Measurements from ENCODE around the gene TREH.

The TREH gene

DNA sequence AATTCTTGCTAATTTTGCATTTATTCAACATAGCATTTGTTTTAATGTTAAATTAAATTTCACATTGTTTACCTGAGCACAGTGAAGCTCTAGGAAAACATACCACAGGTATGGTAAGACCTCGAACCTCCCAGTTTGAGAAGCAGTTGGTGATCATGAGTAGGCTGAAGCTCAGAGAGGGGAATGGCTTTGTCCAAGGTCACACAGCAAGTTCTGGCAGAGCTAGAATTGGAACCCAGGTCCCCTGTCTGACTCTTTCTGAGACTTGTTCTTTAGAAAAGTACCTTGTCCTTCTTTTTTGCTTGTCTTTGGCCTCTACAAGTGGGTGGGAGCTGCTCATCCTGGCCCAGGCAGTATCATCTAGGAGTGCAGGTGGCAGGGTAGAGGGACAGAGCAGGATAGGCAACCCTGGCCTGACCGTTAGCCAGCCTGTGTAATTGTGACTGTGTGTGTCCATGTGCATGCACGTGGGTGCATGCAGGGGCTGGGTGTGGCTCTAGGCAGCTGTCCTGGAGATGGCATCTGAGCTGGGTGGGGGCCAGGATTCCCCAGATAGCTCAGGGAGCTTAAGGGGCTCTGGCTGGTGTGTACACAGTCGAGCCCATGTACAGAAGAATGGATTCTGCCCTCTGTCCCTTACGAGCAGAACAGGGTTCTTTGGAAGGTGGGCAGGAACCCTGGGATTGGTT lies 50.4 kb downstream of the TREH start:
- DNase-seq (ENCODE audit: low spot score in 2 of 2) (no peak), ATAC-seq (ENCODE audit: low read depth) (no peak)
- no peak overlapping the region for H3K27ac Mint-ChIP-seq
- no peaks in the 10 kb centered on the region for H3K9me3 Mint-ChIP-seq
- peaks cover 7% of the 10 kb centered on the region for H3K27me3 Mint-ChIP-seq
- H3K4me3 Mint-ChIP-seq, result no peak overlapping the region
- H3K36me3 Mint-ChIP-seq, result no peaks in the 10 kb centered on the region
- no peaks in the 10 kb centered on the region for H3K4me1 Mint-ChIP-seq

DNA sequence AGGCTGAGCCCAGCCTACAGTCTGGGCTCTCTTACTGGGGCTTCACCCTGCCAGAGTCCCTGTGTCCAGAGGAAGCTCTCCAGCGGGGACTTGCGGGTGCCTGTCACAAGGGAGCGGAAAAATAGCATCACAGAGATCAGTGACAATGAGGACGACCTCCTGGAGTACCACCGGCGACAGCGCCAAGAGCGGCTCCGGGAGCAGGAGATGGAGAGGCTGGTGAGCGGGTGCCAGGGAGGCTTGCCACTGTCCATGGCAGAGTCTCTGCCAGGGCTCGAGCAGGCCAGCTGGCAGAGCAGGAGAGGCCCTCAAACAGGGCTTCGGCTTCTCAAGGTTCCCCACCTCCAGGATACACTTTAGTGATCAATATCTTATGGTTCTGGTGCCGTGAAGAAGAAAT lies 51.0 kb downstream of the TREH start:
- no peak overlapping the region for H3K27ac Mint-ChIP-seq
- ATAC-seq (ENCODE audit: low read depth), result no peak
- H3K27me3 Mint-ChIP-seq, result peaks cover 9% of the 10 kb centered on the region
- H3K4me1 Mint-ChIP-seq, result no peaks in the 10 kb centered on the region
- no peaks in the 10 kb centered on the region for H3K9me3 Mint-ChIP-seq
- H3K36me3 Mint-ChIP-seq, result no peaks in the 10 kb centered on the region
- no peak for DNase-seq (ENCODE audit: low spot score in 2 of 2)
- H3K4me3 Mint-ChIP-seq, result no peak overlapping the region

DNA sequence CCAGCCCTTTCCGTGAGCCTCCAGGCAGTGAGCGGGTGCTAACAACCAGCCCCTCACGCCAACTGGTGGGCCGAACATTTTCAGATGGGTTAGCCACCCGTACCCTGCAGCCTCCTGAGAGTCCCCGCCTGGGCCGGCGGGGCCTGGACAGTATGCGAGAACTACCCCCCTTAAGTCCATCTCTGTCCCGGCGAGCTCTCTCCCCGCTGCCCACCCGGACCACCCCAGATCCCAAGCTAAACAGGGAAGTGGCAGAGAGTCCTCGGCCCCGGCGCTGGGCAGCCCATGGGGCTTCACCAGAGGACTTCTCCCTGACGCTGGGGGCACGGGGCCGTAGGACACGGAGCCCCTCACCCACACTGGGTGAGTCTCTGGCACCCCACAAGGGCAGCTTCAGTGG lies 51.4 kb downstream of the TREH start:
- H3K4me3 Mint-ChIP-seq, result no peak overlapping the region
- no peaks in the 10 kb centered on the region for H3K36me3 Mint-ChIP-seq
- ATAC-seq (ENCODE audit: low read depth) (no peak), DNase-seq (ENCODE audit: low spot score in 2 of 2) (no peak)
- no peaks in the 10 kb centered on the region for H3K4me1 Mint-ChIP-seq
- H3K9me3 Mint-ChIP-seq, result no peaks in the 10 kb centered on the region
- peaks cover 9% of the 10 kb centered on the region for H3K27me3 Mint-ChIP-seq
- H3K27ac Mint-ChIP-seq, result no peak overlapping the region

DNA sequence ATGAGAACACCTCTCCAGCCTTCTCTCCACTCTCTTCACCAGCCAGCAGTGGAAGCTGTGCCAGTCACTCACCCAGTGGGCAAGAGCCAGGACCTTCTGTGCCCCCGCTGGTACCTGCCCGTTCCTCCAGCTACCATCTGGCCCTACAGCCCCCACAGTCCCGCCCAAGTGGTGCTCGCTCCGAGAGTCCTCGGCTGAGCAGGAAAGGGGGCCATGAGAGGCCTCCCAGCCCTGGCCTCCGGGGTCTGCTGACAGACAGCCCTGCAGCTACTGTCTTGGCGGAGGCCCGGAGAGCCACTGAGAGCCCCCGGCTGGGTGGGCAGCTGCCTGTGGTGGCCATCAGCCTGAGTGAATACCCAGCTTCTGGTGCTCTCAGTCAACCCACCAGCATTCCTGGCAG lies 51.9 kb downstream of the TREH start:
- peaks cover 9% of the 10 kb centered on the region for H3K27me3 Mint-ChIP-seq
- H3K27ac Mint-ChIP-seq, result no peak overlapping the region
- H3K4me1 Mint-ChIP-seq, result no peaks in the 10 kb centered on the region
- H3K4me3 Mint-ChIP-seq, result no peak overlapping the region
- H3K9me3 Mint-ChIP-seq, result no peaks in the 10 kb centered on the region
- no peaks in the 10 kb centered on the region for H3K36me3 Mint-ChIP-seq
- ATAC-seq (ENCODE audit: low read depth) (no peak), DNase-seq (ENCODE audit: low spot score in 2 of 2) (no peak)

DNA sequence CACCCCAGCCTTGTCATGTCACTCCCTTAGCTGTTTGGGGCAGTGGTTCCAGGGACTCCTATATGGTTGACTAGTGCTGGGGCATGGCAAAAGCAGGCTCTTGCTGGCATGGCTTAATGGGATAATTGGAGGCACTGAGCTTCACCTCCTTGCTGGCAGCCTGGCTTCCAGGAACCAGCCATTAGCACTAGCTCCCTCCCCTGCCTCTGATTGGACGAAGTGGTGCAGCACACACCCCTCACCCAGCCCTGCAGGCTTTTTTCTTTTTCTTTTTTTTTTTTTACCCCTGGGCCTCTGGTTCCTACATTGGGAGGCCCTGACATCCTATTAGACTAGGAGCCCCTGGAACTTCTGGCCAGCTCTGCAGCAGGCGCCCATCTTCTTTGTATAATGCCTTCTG lies 53.5 kb downstream of the TREH start:
- H3K36me3 Mint-ChIP-seq, result no peaks in the 10 kb centered on the region
- ATAC-seq (ENCODE audit: low read depth) (no peak), DNase-seq (ENCODE audit: low spot score in 2 of 2) (no peak)
- H3K27me3 Mint-ChIP-seq, result peaks cover 11% of the 10 kb centered on the region
- H3K27ac Mint-ChIP-seq, result no peak overlapping the region
- H3K4me3 Mint-ChIP-seq, result no peak overlapping the region
- no peaks in the 10 kb centered on the region for H3K9me3 Mint-ChIP-seq
- peaks cover 2% of the 10 kb centered on the region for H3K4me1 Mint-ChIP-seq

DNA sequence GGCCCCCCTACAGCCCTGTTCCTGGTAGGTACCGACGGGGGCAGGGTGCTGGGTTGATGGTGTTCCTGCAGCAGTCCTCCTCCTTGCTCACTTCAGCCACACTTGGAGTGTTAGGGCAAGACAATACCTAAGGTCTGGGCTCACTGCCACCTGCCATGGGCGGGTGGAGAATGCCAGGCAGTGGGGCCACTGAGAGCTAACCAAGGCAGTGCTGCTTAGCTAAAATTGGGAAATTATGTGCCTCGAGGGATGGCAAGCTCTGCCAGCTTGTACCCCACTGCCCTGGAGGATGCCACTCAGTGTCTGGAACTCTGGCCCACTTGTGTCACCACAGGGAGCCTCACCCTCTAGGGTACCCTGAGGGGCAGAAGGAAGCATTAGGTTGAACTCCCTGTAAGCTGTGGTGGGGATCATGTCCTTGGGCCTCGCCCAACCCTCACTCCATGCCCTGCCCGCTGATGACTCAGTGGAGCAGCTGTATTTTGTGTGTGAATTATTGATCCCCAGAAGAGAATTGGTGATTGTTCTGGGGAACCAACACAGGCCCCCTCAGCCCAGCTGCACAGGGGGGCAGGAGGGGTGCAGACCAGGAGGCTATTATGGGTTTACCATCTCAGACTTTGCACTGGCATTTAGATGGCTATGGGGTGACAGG lies 54.3 kb downstream of the TREH start:
- ATAC-seq (ENCODE audit: low read depth) (no peak), DNase-seq (ENCODE audit: low spot score in 2 of 2) (no peak)
- peaks cover 10% of the 10 kb centered on the region for H3K27me3 Mint-ChIP-seq
- no peaks in the 10 kb centered on the region for H3K9me3 Mint-ChIP-seq
- no peaks in the 10 kb centered on the region for H3K36me3 Mint-ChIP-seq
- no peak overlapping the region for H3K4me3 Mint-ChIP-seq
- H3K4me1 Mint-ChIP-seq, result peaks cover 4% of the 10 kb centered on the region
- no peak overlapping the region for H3K27ac Mint-ChIP-seq

DNA sequence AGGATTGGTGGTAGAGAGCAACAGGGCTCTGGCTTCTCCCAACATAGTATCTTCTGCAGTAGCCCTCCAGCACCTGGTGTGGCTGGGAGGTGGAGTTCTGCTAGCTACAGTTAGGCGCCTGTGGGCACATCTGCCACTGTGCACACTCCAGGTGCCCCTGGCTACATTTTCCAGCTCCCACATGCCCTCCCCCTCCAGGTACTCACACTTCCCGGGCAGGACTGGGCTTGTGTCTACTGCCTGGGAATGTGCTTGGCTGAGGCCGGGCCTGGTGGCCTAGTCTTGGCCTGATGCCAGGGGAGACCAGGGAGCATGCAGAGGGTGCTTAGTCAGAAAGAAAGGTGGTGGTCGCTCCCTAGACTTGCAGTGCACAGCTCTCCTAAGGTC lies 56.2 kb downstream of the TREH start:
- no peak for DNase-seq (ENCODE audit: low spot score in 2 of 2)
- Mint-ChIP-seq H3K4me1 (peaks cover 4% of the 10 kb centered on the region), H3K9me3 (no peaks in the 10 kb centered on the region), H3K36me3 (peaks cover 2% of the 10 kb centered on the region), H3K27me3 (peaks cover 21% of the 10 kb centered on the region), H3K4me3 (no peak overlapping the region), H3K27ac (no peak overlapping the region)
- ATAC-seq (ENCODE audit: low read depth), result no peak

DNA sequence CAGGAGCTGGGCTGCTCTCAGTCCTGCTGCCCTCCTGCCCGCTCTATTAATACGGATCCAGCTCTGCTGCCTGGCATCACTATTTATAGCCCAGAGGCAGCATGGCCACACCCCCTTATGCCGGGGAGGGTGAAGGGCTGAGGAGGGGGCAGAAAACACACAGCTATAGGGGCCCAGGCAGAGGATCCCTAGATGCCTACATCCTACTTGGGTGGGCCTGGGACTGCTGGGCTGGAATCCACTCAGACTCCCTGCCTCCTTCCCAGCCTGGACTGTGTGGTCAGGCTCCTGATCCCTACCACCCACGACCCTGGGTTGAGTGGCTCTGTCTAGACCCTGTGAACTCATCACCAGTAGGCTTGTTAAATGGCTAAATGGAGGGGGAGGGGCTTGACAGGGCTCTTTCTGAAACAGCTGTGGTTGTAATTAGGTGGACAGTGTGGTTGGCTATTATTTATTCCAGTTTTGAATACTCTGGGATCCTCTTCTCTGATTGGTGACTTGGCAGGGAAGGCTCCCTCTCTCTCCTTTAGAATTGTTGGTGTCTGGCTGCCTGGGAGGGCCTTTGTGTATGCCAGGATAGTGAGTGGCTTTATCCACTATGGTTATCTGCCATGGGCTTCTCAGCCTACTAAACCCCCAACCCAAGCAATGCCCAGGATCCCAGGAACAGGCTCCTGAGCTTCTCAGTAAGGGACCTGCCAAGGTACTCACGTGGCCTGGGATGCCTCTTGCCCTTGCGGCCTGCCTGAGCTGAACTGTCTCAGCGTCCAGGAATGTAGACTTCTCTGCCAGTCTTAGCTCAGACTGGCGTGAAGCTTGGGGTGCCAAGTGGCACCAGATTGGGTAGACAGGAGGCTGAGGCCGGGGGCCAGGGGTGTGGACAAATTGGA lies 56.8 kb downstream of the TREH start:
- H3K27me3 Mint-ChIP-seq, result peaks cover 21% of the 10 kb centered on the region
- no peak for ATAC-seq (ENCODE audit: low read depth)
- H3K4me1 Mint-ChIP-seq, result peaks cover 4% of the 10 kb centered on the region
- H3K27ac Mint-ChIP-seq, result no peak overlapping the region
- H3K9me3 Mint-ChIP-seq, result no peaks in the 10 kb centered on the region
- no peak overlapping the region for H3K4me3 Mint-ChIP-seq
- DNase-seq (ENCODE audit: low spot score in 2 of 2), result no peak
- peaks cover 2% of the 10 kb centered on the region for H3K36me3 Mint-ChIP-seq

DNA sequence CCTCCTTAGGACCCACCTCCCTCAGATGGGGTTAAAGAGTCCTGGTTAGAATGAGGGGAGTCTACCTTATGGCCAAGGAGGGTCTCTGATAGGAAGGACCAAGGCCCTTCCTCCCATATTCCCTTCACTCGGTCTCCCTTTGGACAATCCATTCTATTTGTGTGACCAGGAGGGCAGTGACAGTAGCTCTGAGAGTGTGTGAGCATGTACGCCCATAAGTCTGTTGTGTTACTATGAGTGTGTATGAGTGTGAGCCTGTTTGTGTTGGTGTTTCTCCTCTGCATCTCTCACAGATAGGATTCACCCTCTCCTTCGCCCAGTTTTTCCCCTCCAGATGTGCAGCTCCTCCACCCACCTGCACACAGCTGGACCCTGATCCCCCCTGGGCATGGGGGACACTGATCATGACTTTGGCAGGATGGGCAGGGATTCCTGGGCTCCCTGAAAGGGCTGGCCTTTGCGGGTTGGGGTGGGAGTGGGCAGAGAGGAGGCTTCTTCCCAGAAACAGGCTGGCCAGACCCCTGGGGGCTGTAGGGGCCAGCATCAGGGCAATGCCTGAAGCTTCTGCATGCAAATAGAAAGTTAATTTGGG lies 57.6 kb downstream of the TREH start:
- DNase-seq (ENCODE audit: low spot score in 2 of 2) (no peak), ATAC-seq (ENCODE audit: low read depth) (no peak)
- no peak overlapping the region for H3K27ac Mint-ChIP-seq
- peaks cover 21% of the 10 kb centered on the region for H3K27me3 Mint-ChIP-seq
- H3K9me3 Mint-ChIP-seq, result no peaks in the 10 kb centered on the region
- peaks cover 4% of the 10 kb centered on the region for H3K4me1 Mint-ChIP-seq
- H3K36me3 Mint-ChIP-seq, result peaks cover 2% of the 10 kb centered on the region
- H3K4me3 Mint-ChIP-seq, result peak overlapping the region; percentile 43

DNA sequence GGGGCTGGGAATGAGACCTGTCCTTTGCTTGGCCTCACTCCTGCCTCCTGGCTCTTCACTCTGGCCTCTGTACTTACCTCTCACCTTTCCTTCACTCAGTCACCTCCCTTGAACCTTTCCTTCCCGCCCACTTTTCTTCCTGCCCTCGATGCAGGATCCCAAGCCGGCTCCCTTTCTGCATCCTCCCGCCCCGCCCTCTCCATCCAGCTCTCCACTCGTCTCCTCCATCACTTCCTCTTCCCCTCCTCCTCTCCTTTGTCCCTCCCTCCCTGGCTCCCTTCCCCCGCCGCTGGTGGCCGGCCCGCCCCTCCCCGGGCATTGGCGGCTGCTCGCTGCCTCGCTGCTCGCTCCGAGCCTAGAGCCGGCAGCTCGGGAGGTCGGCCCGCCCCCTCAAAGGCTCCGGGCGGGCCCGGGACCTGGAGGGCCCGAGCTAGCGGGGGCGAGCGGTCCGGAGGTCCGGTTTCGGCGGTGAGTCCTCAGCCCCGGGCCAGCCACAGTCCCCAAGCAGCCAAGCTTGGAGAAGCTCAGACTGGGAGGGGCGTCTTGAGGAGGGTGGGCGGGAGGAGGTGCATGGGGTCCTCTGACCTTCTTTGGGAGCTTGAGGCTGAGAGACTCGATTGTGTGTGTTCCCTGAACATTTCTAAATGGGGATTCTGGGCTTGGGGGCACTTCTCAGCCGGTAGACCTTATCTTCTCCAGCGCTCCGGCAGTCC lies 58.2 kb downstream of the TREH start:
- peak; percentile 56 for ATAC-seq (ENCODE audit: low read depth)
- no peak overlapping the region for H3K27ac Mint-ChIP-seq
- peaks cover 4% of the 10 kb centered on the region for H3K4me1 Mint-ChIP-seq
- H3K9me3 Mint-ChIP-seq, result no peaks in the 10 kb centered on the region
- H3K27me3 Mint-ChIP-seq, result peaks cover 21% of the 10 kb centered on the region
- no peak for DNase-seq (ENCODE audit: low spot score in 2 of 2)
- H3K36me3 Mint-ChIP-seq, result peaks cover 4% of the 10 kb centered on the region
- peak overlapping the region; percentile 74 for H3K4me3 Mint-ChIP-seq

DNA sequence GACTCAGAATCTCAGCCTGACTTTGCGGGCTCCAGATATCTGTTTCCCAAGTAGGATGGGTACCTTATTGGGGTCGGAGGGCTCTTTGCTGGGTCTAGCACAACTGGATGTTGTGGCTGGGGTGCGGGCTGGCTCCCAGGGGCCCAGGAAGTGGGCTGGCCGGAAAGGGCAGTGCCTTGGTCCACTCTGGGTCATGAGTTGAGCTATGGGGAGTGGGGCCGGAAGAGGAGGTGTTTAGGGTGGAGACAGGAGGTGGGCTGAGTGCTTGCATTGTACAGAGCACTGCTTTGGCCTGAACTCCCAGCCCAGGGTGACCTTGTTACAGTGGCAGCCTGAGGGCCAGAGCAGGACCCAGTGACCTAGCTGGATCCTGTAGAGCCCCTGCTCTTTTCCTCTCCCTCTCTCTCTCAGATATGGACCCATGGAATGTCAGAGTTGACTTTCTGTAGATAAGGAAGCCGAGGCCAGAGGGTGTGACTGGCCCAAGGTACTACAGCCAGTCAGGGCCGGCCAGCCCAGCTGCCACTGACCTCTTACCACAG lies 58.9 kb downstream of the TREH start:
- H3K4me1 Mint-ChIP-seq, result peaks cover 4% of the 10 kb centered on the region
- ATAC-seq (ENCODE audit: low read depth) (no peak), DNase-seq (ENCODE audit: low spot score in 2 of 2) (no peak)
- H3K4me3 Mint-ChIP-seq, result peak overlapping the region; percentile 74
- H3K36me3 Mint-ChIP-seq, result peaks cover 4% of the 10 kb centered on the region
- H3K27me3 Mint-ChIP-seq, result peaks cover 21% of the 10 kb centered on the region
- no peak overlapping the region for H3K27ac Mint-ChIP-seq
- no peaks in the 10 kb centered on the region for H3K9me3 Mint-ChIP-seq

DNA sequence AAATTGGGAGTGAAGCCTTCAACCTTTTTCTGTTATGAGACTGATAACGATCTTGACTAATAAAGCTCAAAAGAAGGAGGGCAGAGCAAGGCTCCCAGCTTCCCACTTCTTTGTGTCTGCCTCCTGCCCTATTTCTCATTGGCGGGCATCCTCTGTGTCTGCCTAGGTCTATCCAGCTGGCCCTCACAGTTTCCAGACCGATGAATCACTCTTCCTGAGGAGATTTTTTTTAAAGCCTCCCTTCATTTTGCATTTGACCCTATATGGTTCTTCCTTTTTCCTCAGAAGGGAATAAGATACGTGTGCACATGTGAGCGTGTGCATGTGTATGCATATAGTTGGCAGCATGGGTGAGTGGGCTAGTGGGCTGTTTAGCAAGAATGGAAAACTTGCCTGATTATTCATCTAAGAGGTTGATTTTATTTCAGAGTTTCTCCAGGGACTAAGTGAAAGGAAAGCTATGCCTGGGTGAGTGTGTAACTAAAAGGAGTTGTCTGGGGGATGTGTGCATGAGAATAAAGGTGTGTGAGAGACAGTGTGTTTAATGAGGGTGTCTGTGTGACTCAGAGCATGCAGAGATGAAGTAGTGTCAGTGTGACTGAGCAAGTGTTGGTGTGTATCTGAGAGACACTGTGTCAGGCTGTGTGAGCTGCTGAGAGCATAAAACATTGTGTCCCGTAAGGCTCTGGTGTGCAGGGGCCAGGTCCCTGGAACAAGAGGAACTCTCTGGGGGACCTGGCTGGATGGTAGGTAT lies 59.8 kb downstream of the TREH start:
- DNase-seq (ENCODE audit: low spot score in 2 of 2) (no peak), ATAC-seq (ENCODE audit: low read depth) (no peak)
- H3K27me3 Mint-ChIP-seq, result peaks cover 24% of the 10 kb centered on the region
- no peaks in the 10 kb centered on the region for H3K9me3 Mint-ChIP-seq
- H3K4me1 Mint-ChIP-seq, result peaks cover 4% of the 10 kb centered on the region
- no peak overlapping the region for H3K4me3 Mint-ChIP-seq
- H3K36me3 Mint-ChIP-seq, result peaks cover 6% of the 10 kb centered on the region
- H3K27ac Mint-ChIP-seq, result no peak overlapping the region

DNA sequence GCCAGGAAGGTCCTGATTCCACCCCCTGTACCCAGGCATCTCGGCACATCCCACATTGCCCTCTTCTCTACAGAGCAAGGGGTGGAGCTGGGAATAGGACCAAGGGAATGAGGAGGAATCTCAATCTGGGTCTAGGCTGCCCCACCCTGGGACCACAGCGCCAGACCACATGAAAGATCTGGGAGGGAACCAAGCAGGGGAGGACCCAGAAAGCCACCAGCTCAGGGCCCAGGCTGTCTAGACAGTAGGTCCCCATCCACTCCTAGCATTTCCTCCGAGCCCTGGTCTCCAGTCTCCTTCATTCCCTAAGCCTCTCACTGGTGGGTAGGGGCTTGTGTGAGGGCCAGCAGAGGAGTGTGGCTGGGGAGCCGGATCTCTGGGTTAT lies 60.5 kb downstream of the TREH start:
- H3K36me3 Mint-ChIP-seq, result peaks cover 6% of the 10 kb centered on the region
- H3K27ac Mint-ChIP-seq, result no peak overlapping the region
- no peaks in the 10 kb centered on the region for H3K9me3 Mint-ChIP-seq
- H3K27me3 Mint-ChIP-seq, result peaks cover 24% of the 10 kb centered on the region
- H3K4me1 Mint-ChIP-seq, result peaks cover 4% of the 10 kb centered on the region
- H3K4me3 Mint-ChIP-seq, result no peak overlapping the region
- DNase-seq (ENCODE audit: low spot score in 2 of 2) (no peak), ATAC-seq (ENCODE audit: low read depth) (no peak)
